NCI-H1436 (cell line): Measurements from ENCODE around the gene TNRC6C.

Experiments
- DNase-seq: peaks from one replicate; lab custom pipeline; 2025; lab: John Stamatoyannopoulos, UW

TNRC6C gene

GRCh38 chr17:77957857-77958715 lies at the start of gene TNRC6C:
Gene TNRC6C (plus strand): TSS chr17:77958703. CDS start chr17:78004207, 45,504 bp downstream.
- peak; percentile 100 for DNase-seq

GRCh38 chr17:77909236-77909635 lies 49.3 kb upstream of the TNRC6C start:
- DNase-seq: no peak

- DNase-seq: no peak
Measured at GRCh38 chr17:77909816-77910215, 48.7 kb upstream of the TNRC6C start.

- no peak for DNase-seq
Measured at GRCh38 chr17:77914385-77915254, 43.9 kb upstream of the TNRC6C start.

GRCh38 chr17:77915594-77916021 lies 42.9 kb upstream of the TNRC6C start:
- DNase-seq: no peak

GRCh38 chr17:77916264-77916663 lies 42.2 kb upstream of the TNRC6C start:
- no peak for DNase-seq

- DNase-seq: no peak
Measured at GRCh38 chr17:77916703-77917481, 41.6 kb upstream of the TNRC6C start.

- no peak for DNase-seq
Measured at GRCh38 chr17:77919276-77919675, 39.2 kb upstream of the TNRC6C start.

GRCh38 chr17:77923135-77923534 lies 35.4 kb upstream of the TNRC6C start:
- DNase-seq: no peak

- DNase-seq: no peak
Measured at GRCh38 chr17:77923776-77924513, 34.6 kb upstream of the TNRC6C start.

GRCh38 chr17:77924757-77925336 lies 33.7 kb upstream of the TNRC6C start:
- no peak for DNase-seq

- no peak for DNase-seq
Measured at GRCh38 chr17:77925831-77926543, 32.5 kb upstream of the TNRC6C start.

- DNase-seq: no peak
Measured at GRCh38 chr17:77926981-77927380, 31.5 kb upstream of the TNRC6C start.

GRCh38 chr17:77927777-77928518 lies 30.6 kb upstream of the TNRC6C start:
- no peak for DNase-seq

- DNase-seq: no peak
Measured at GRCh38 chr17:77928519-77929179, 29.9 kb upstream of the TNRC6C start.

GRCh38 chr17:77929180-77929564 lies 29.3 kb upstream of the TNRC6C start:
- DNase-seq: no peak

- DNase-seq: no peak
Measured at GRCh38 chr17:77929871-77930436, 28.5 kb upstream of the TNRC6C start.
